RKO (cell line): Measurements from ENCODE around the gene ARL3.
"Not testable (repeated sequence)": the region's sequence is repeated elsewhere in the genome, so short reads cannot be mapped to it uniquely, and the experiment has no call there.

Experiments used
- DNase-seq: peaks from one replicate; pipeline ENCODE4 v3.0.0-alpha.2; 2016; ENCODE audit warnings: low spot score

The ARL3 gene

DNA sequence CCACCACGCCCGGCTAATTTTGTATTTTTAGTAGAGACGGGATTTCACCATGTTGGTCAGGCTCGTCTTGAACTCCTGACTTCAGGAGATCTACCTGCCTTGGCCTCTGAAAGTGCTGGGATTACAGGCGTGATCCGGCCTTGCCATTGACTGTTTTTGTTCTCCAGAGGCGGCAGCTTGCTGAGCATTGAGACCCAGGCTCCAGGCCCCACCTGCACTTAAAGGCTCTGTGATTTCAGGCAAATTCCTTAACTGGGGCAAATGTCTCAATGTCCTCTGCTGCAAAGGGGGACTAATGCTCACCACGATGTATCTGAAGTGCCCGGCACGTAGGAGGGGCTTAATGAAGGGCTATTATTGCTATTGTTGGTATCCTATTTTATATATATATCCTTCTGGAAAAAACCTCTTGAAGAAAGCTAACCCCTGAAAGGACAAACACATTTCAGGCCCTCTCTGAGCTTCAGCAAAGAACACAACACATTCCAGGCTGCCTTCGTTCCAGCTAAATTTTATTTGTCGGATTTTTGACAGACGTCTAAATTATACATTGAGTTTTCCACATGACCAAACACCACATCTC is 40.9 kb downstream of the ARL3 start:
- DNase-seq, result no peak

DNA sequence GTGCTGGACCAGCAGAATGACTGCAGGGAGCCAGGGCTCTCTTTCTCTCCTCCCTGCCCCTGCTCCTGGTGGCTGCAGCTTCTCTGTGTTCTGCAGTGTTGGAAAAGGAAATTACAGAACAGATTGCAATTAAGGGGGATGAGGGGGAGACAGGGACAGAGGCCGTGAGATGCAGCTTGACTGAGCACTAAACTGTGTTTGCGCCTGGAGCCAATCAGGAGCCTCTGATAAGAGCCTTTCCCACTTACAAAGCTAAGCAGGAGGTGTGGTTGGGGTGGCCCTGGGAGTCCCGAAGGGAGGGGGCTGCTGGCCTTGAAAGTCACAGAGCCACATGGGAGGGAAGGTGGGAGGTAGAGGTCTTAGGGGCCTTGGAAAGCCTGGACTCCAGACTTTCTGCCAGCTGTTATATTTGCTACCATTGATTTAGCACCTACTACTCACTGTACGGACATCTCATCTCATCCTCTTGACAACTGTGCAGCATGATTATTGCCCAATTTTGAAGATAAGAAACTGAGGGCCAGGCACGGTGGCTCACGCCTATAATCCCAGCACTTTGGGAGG is 43.2 kb downstream of the ARL3 start:
- no peak for DNase-seq

DNA sequence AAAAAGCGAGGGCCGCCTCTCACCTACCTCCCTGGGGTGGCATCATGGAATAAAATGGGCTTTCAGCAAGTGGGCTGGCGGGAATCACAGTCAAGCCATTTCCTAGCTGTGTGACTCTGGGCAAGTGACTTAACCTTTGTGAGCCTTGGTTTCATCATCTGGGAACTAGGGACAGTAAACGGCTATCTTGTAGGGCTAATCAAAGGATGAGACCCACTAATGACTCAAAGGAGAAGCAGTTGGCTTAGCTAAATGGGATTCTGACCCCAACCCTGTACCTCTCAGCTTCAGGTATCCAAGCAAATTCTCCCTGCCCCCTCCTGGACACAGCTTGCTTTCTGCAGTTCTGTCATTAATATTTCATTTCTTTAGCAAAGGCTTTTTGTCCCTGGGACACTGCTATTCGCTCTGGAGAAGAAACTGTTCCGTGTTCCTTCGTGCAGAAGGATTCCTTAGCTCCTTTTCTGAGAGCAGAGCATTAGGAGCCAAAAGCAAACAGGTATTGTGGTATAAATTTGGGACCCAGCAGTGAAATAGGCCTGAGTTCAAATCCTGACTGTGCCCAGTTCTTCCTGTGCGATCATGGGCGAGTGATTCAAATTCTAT is 44.0 kb downstream of the ARL3 start:
- no peak for DNase-seq

DNA sequence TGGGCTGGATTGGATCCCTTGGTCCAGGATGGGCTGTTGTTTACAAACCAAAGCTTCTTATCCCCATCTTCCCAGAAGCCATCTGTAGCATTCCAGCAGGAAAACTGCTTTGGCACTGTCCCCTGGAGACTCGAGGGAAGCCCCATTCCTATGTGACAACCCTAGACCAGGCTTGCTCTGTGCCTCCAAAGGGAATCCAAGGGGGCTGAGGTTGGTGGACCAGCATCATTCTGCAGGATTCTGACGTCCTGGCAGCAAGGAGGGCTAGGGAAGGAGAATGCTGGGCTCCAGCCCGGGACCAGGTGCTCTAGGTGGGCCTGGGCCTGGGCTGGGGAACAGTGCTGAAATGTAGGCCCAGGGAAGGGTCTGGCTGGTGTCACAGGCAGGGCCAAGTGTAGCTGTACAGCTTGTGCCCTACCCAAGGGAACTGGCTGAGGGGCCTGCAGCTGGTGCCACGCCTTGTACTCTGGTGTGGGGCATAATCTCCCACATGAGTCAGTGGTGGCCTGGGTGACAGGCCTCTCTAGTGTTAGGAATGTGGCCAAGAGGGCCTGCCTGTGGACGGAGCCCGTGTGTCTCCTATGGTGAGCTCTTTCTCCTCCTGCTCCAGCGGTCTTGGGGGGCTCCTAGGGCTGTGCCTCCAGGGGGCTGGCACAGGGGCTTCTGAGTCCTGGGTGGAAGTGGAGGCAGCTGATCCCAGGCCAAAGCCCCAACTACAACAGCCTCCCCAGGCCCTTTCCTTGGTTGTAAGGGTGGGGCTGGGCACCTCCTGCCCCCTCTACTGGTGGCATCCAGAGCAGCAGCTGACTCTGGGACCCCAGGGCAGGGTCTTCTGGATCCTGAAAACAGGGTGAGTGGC is 44.8 kb downstream of the ARL3 start:
- no peak for DNase-seq

DNA sequence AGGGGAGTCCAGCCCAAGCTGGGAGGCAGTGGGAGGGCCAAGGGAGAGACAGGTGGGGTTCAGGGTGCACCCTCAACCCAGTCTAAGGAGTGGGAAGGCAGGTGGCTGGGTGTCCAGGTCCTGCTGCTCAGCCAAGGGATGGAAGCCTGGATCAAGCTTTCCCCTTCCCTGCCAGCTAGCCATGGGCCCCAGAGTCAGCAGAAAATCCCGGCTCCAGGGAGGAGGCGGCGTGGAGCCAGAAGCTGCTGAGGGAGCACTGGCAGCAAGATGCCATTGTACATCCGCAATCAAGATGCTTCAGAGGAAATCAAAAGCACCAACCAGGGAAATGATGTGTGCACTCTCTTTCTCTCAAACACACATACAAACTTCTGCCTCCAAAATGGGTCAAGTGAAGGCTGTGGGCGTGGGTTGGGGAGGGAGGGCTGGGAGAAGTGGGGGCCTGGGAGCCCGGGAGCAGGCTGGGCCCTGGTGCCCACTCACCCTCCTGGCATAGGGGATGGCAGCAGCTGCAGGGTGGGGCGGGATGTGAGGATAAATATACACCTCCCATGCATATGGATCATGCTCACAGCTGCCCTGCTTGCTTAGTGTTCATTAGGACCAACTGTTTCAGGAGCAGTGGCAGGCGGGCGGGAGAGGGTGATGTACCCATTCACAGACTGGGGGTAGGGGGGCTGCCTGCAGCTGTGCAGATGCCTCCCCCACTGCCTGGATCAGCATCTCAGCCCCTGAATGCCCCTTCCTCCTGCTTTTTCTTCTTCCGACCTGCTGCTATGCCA is 45.7 kb downstream of the ARL3 start:
- no peak for DNase-seq

DNA sequence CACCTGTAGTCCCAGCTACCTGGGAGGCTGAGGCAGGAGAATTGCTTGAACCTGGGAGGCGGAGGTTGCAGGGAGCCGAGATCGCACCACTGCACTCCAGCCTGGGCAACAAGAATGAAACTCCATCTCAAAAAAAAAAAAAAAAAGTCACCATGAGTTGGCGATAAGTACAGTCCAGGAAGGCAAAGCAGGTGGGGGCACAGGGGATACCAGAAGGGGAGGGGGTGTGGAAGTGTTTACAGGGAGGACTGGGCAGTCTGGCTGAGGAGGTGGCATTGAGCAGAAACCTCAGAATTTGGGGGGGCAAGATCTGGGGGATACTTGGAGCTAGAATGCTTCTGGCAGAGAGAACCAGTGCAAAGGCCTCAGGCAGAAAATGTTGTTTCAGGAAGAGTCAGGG is 46.8 kb downstream of the ARL3 start:
- DNase-seq, result not testable (repeated sequence)

DNA sequence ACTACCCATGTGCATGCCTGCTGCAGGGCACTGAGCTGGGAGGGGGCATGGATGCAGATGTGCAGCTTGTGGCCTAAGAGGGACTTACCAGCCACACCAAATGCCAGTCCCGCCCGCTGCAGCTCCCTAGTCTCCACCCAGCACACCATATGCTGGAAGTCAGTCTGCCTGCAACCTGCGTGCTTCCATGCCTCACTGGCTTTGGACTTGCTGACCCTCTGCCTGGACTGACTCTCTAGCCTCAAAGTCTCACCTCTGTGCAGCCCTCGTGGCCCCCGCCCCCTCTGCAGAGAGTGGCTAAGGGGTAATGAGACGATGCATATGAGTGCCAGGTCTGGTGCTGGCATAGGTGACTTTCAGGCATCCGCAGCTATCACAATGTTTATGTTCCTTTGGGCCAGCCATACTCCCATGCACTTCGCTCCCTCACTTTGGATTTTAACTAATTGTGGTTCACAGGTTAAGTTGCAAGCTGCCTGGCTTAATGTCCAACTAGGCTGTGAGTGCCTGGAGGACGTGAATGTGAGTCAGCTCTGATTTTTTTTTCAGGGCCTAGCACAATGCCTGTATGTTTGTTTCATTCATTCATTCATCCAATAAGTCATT is 48.2 kb downstream of the ARL3 start:
- no peak for DNase-seq

DNA sequence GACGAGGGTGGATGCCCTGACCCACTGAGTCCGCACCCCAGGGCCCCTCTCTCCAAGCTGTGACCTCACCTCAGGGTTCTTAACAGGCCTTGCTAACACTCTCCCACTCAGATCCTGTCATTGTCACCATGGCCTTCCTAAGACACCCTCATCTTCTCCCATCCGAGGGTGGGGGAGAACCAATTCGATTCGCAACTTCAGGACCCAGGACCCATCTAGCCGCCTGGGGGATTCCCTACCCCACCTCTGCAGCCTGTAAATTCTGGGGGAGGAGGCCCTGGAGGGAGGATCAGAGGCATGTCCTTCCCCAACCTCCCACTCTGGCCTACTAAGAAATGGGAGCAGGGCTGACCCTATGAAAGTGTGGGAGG is 52.6 kb downstream of the ARL3 start:
- no peak for DNase-seq

DNA sequence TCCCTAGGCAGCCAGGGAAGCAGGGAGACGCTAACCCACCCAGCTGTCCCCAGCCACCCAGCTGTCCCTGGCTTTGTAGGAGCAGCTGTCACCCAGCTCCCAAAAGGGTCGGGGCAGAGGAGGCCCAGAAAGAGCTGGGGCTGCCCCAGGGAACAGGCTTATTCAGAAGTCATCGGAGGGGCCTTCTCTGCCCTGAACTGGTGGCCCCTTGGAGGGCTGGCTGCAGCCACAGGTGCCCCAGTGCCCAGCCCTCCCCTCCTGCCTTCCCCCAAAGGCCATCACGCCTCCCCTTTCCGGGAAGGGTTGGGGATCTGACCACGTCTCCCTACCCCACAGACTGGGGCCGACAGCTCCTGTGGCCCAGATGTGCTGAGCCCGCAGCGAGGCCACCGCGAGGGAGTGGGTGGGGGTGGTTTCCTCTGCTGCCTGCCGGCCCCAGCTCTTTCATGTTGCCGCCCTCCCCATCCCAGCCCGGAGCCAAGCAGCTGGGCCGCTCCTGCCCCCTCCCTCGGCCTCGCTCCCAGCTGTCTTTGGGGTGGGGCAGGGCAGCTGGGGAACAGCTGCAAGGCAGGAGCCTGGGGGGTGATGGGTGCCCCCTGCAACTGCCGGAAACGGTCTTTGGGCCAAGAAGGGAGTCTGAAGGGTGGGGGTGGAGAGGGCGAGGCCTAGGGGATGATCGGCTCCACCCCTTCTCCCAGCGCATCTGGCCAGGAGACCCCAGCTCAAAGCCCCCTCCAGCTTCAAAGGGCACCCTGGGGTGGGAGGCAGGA is 53.1 kb downstream of the ARL3 start:
- no peak for DNase-seq

DNA sequence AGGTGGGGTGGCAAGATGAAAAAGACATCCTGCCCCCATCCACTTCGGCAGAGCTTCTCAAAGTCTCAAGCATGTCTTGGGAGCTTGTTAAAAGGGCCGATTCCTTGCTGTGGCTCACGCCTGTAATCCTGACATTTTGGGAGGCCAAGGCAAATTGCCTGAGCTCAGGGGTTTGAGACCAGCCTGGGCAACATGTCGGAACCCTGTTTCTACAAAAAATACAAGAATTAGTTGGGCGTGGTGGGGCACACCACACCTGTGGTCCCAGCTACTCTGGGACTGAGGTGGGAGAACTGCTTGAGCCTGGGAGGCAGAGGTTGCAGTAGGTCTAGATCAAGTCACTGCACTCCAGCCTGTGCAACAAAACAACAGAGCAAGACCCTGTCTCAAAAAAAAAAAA is 55.4 kb downstream of the ARL3 start:
- DNase-seq, result no peak

DNA sequence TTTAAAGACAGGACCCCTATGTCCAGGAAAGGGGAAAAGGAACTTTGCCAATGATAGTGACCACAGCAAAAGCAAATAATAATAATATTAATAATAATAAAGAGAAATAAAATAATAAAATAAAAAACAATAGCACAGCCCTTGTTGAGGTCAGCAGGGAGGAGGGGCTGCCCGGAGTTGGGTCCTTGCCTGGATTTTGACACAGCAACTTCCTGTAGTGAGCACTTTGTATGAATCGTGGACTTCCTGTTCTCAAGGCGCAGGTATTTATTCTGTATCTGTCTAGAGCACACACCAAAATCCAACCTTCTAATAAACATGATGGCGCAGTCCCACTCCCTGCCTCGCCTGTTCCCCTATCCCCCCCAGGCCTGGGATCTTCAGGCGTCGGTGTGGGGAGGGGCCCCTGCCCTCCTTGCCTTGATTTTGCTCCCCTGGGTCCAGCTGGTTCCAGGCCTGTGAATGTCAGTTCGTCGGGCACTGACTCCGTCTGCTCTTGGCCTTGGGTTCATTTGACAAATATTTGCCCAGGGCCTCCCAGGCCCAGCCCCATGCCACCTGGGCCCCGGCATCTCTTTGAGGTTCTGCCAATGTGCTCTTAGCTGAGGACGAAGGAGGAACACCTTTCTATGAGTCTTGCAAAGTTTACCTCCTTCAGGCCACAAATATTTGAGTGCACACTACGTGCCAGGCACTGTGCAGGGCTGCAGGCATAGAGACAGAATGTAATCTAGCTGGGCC is 56.0 kb downstream of the ARL3 start:
- no peak for DNase-seq

DNA sequence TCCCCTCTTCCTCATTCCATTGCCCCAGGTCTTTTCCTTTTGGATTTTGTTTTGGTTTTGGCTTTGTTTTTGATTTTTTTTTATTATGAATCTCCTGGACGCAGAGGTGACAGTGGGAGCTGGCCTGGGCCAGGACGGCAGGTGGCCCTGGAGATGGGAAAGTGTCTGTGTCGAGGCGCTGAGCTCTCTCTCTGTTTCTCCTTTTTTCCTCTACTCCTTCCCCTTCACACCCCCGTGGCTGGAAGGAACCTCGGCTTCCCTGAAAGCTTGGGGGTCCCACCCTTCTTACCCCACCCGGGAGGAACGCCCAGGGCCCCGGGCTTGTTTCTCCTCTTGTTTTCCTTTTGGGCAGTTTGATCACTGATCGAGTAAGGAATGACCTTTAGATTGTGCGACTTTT is 56.7 kb downstream of the ARL3 start:
- DNase-seq, result no peak

DNA sequence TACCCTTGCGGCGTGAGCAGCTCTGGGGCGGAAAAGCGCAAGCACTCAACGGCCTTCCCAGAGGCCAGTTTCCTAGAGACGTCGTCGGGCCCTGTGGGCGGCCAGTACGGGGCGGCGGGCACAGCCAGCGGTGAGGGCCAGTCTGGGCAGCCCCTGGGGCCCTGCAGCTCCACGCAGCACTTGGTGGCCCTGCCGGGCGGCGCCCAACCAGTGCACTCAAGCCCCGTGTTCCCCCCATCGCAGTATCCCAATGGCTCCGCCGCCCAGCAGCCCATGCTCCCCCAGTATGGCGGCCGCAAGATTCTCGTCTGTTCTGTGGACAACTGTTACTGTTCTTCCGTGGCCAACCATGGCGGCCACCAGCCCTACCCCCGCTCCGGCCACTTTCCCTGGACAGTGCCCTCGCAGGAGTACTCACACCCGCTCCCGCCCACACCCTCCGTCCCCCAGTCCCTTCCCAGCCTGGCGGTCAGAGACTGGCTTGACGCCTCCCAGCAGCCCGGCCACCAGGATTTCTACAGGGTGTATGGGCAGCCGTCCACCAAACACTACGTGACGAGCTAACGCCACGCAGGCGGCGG is 57.3 kb downstream of the ARL3 start:
- no peak for DNase-seq

DNA sequence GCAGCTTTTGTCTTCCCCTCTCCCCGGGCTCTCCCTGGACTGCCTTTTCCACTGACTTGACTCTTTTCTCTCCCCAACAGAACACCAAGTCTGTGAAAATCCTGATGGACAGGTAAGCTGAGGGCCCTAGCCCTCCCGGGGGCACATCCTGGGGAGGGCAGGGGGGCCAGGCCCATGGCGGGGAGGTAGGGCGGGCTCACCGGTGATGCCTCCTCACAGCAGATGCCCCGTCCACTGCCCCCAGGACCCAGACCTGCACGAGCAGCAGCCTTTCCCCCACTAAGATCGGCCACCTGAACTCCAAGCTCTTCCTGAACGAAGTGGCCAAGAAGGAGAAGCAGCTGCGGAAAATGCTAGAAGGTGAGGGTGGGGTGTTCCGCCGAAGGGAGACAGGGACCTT is 58.2 kb downstream of the ARL3 start:
- no peak for DNase-seq

DNA sequence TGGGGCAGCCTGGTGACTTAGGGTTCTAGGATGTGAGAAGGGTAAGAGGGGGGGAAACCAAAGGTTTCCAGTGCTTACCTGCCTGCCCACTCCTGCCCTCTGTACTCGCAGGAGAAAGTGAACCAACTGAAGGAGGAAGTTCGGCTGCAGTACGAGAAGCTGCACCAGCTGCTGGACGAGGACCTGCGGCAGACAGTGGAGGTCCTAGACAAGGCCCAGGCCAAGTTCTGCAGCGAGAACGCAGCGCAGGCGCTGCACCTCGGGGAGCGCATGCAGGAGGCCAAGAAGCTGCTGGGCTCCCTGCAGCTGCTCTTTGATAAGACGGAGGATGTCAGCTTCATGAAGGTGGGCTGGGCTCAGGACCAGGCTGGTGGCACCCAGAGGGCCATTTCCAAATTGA is 59.2 kb downstream of the ARL3 start:
- DNase-seq, result no peak

DNA sequence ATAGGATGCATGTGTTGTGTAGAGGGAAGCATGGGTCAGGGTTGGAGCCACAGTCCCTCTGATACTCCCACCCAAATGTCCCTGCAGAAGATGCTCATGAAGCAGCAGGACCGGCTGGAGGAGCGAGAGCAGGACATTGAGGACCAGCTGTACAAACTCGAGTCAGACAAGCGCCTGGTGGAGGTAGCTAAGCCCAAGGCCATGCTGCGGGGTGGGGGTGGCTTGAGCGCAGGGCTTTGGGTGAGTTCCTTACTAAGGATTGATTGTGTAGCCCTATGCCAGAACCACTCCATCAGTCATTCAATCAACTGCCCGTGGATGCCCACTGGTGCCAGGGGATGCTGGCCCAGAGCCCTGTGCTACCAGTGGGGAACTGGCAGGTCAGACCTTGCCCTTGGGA is 59.6 kb downstream of the ARL3 start:
- no peak for DNase-seq

DNA sequence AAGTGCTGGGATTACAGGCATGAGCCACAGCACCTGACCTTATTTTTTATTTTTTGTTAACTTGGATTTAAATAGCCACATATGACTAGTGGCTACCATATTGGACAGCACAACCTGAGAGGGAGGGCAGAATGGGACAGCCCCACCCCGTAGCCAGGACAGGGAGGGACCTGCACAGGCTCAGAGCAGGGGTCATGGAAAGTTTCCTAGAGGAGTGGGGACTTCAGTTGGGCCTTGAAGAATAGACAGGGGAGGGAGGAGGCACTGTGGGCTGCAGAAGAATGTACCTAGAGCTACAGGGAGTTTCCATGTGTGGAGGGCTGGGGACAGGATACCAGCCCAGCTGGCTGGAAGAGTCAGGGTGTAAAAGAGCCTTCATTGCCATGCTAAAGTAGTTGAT is 61.1 kb downstream of the ARL3 start:
- DNase-seq, result no peak

DNA sequence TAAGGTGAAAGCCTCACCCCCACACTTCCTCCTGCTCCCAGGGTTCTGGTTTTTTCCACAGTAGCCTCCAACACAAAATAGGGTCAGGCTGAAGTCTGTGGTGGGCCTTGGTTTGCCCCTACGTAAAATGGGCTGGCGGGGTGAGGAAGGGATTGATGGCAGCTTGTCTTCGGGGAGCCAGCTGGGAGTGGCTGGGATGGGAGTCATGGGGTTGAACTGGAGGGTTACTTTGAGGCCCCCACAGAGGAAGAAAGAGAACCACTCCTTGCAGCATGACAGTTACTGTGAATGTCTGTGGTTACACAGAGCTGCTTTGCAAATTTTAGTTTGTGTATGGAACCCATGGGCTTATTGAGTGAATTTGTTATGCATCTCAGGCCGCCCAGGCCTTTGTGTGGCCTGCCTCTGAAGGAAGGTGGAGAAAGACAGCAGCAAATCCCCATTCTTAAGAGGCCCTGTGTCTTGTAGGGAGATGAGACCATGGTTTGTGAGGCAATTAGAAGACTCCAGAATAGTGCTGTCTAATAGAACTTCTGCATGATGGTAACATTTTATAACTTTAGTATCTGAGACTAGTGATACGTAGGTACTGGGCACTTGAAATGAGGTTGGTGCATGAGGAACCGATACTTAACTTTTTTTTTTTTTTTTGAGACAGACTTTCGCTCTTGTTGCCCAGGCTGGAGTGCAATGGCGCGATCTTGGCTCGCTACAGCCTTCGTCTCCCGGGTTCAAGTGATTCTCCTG is 61.9 kb downstream of the ARL3 start:
- DNase-seq, result no peak

DNA sequence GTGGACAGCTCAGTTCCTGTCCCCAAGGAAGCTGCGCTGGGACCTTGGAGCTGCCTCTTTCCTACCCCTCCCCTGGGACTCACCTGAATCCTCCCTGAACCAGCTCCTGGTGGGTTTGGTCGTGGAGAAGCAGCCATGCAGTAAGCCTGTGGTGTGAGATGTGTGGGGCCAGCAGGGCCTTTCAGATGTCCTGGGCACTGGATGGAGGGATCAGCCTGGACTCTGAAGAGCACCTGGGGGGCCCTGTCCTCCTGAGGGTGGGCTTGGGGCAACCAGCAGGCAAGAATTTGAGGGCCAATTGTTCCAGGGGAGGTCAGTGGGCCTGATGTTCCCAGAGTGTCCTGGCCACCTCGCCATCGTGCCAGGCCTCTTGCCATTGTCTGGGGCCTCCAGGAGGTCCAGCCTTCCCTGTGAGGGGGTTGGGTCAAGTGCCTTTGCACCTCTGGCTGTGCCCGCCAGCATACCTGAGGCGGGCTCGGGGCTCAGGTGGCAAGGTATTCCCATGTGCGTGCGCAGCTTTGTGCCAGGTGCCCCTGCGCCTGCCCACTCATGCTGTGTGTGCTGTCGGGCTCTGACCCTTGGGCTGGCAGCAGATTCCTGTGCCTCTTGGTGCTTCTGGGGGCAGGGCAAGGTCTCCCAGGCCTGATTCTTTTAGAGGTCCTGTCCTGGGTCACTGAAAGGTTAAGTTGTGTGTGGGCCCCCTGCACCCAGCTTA is 62.6 kb downstream of the ARL3 start:
- no peak for DNase-seq
